C4-2B (cell line): ENCODE results near the gene NINL.

Experiments
- CTCF ChIP-seq: fragments of 450-650 bp; conservative IDR thresholded peaks from 2 replicates; pipeline ENCODE4 v1.5.1; 2017; ENCODE audit warnings: mild to moderate bottlenecking
- ZFX ChIP-seq: fragments of 450-650 bp; IDR thresholded peaks from 2 replicates; pipeline ENCODE4 v1.6.1; 2017

- TF ChIP-seq CTCF (no peak), ZFX (no peak)
These were observed 71.1 kb downstream of the NINL start for GRCh38 chr20:25514195-25514594.
